H1 (cell line): ENCODE results near the gene RAD9A. TPM values are rescaled to one million over a fixed set of nuclear protein-coding genes. Genes with fewer than 3 reads are reported as not detected.

Experiments used
- polyA plus RNA-seq, 7 experiments: library from polyadenylated mRNA; depleted of rRNA in 3 of 7; stranded (reverse) in 5 of 7; unstranded in 2 of 7; fragments of >200 nt in 5 of 7; fragments of 200-250 nt in 2 of 7; gene quantifications; 1 replicate in 5 of 7; 2 replicates in 1 of 7; 4 replicates in 1 of 7; pipeline versions ENCODE4 v1.2.1 to v1.2.3, GENCODE V29; 2011 to 2013; ENCODE audit warnings: missing spikeins in 2 of 7, mixed read lengths in 2 of 7
- total RNA-seq: library from RNA; stranded (reverse); fragmentation: NEBNext Ultra II Directional; extraction: Animal tissue kit (Norgen Biotek cat#: 25700); gene quantifications from 2 replicates; pipeline ENCODE4 v1.2.1, GENCODE V29; 2021
- TF ChIP-seq, protein P1 (sequence below): fragments of 300-600 bp; sonication (generic); IDR thresholded peaks from 2 replicates; pipeline ENCODE4 v1.7.1; 2012; ENCODE audit warnings: low read length, moderate library complexity, mild to moderate bottlenecking, inconsistent platforms; ENCODE audit not compliant: insufficient replicate concordance

The RAD9A gene
- total and polyA plus RNA-seq, 2 of the 8 experiments (the other 6 are each of a cell fraction or from before 2014, with no cell fraction given) = 22.2 to 25.5 TPM

DNA sequence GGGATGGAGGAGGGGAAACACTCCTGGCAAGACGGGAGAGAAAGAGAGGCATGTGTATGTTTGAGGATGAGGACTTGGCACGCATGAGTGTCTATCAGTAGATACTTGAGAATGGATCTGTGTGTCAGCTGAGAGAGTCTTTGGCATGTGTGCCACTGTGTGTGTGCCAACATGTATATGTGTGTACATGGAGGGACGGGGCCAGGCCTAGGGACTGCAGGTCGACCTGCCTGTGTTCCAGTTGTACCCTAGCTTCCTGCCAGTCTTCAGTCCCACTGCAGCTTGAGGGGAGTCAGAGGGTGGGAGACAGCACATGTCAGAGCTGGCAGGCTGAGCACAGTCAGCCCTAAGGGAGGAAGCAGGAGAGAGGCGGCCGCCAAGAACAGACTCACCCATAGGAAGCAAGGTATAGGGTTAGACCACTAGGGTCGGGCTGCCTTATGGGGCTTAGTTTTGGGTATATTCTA is 24.0 kb upstream of the RAD9A start (continued):
- TF ChIP-seq, protein P1, sequence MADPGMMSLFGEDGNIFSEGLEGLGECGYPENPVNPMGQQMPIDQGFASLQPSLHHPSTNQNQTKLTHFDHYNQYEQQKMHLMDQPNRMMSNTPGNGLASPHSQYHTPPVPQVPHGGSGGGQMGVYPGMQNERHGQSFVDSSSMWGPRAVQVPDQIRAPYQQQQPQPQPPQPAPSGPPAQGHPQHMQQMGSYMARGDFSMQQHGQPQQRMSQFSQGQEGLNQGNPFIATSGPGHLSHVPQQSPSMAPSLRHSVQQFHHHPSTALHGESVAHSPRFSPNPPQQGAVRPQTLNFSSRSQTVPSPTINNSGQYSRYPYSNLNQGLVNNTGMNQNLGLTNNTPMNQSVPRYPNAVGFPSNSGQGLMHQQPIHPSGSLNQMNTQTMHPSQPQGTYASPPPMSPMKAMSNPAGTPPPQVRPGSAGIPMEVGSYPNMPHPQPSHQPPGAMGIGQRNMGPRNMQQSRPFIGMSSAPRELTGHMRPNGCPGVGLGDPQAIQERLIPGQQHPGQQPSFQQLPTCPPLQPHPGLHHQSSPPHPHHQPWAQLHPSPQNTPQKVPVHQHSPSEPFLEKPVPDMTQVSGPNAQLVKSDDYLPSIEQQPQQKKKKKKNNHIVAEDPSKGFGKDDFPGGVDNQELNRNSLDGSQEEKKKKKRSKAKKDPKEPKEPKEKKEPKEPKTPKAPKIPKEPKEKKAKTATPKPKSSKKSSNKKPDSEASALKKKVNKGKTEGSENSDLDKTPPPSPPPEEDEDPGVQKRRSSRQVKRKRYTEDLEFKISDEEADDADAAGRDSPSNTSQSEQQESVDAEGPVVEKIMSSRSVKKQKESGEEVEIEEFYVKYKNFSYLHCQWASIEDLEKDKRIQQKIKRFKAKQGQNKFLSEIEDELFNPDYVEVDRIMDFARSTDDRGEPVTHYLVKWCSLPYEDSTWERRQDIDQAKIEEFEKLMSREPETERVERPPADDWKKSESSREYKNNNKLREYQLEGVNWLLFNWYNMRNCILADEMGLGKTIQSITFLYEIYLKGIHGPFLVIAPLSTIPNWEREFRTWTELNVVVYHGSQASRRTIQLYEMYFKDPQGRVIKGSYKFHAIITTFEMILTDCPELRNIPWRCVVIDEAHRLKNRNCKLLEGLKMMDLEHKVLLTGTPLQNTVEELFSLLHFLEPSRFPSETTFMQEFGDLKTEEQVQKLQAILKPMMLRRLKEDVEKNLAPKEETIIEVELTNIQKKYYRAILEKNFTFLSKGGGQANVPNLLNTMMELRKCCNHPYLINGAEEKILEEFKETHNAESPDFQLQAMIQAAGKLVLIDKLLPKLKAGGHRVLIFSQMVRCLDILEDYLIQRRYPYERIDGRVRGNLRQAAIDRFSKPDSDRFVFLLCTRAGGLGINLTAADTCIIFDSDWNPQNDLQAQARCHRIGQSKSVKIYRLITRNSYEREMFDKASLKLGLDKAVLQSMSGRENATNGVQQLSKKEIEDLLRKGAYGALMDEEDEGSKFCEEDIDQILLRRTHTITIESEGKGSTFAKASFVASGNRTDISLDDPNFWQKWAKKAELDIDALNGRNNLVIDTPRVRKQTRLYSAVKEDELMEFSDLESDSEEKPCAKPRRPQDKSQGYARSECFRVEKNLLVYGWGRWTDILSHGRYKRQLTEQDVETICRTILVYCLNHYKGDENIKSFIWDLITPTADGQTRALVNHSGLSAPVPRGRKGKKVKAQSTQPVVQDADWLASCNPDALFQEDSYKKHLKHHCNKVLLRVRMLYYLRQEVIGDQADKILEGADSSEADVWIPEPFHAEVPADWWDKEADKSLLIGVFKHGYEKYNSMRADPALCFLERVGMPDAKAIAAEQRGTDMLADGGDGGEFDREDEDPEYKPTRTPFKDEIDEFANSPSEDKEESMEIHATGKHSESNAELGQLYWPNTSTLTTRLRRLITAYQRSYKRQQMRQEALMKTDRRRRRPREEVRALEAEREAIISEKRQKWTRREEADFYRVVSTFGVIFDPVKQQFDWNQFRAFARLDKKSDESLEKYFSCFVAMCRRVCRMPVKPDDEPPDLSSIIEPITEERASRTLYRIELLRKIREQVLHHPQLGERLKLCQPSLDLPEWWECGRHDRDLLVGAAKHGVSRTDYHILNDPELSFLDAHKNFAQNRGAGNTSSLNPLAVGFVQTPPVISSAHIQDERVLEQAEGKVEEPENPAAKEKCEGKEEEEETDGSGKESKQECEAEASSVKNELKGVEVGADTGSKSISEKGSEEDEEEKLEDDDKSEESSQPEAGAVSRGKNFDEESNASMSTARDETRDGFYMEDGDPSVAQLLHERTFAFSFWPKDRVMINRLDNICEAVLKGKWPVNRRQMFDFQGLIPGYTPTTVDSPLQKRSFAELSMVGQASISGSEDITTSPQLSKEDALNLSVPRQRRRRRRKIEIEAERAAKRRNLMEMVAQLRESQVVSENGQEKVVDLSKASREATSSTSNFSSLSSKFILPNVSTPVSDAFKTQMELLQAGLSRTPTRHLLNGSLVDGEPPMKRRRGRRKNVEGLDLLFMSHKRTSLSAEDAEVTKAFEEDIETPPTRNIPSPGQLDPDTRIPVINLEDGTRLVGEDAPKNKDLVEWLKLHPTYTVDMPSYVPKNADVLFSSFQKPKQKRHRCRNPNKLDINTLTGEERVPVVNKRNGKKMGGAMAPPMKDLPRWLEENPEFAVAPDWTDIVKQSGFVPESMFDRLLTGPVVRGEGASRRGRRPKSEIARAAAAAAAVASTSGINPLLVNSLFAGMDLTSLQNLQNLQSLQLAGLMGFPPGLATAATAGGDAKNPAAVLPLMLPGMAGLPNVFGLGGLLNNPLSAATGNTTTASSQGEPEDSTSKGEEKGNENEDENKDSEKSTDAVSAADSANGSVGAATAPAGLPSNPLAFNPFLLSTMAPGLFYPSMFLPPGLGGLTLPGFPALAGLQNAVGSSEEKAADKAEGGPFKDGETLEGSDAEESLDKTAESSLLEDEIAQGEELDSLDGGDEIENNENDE = no peak
